Caki2 (cell line): ENCODE measurements around the gene RUBCN. TPM values are rescaled to one million over a fixed set of nuclear protein-coding genes. Genes with fewer than 3 reads are reported as not detected.
"Not testable (repeated sequence)": the region's sequence is repeated elsewhere in the genome, so short reads cannot be mapped to it uniquely, and the experiment has no call there.

Source experiments
- DNase-seq: peaks from one replicate; pipeline ENCODE4 v3.0.0-alpha.2; 2015; ENCODE audit warnings: low read depth
- in situ Hi-C: cut with HindIII; loops from 2 replicates; pipeline ENCODE4 v1.10.0; 2016; ENCODE audit warnings: low sequenced_read_pairs, low pct_unique_long_range_greater_than_20kb, mixed read lengths
- total RNA-seq: library from RNA; depleted of rRNA; stranded (reverse); fragments of >200 nt; shearing (Covaris generic); gene quantifications from 2 replicates; pipeline ENCODE4 v1.2.3, GENCODE V29; 2014; ENCODE audit warnings: low replicate concordance

The RUBCN gene
- total RNA-seq, 1 experiment from 2014 or later, result 7.9 TPM

DNA sequence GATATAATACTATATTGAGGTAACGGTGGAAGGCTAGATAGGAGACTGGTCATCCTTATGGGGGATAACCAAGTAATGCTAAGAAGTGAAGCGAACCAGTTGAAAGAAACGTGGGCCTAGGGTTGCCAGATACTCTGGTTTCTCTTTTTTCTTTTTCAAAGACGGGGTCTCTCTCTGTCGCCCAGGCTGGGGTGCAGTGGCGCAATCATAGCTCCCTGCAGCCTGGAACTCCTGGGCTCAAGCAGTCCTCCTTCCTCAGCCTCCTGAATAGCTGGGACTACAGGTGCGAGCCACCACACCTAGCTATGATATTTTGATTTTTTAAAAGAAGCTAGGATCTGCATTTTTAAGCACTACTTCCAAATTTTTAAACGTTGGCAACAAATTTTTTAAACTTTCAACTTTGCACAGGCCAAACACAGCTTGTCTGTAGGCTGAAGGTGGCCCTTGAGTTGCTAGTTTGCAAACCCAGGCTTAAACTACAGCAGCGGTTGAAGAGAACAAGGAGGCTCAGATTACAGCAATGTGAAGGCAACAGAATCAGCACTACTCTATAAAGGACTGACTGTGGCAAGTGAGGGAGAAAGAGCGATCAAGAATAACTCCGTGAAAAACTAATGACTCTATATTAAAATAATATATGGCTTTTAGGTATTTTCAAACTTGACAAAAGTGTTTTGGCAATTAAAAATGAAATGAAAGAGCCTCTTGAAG lies 1.2 kb upstream of the RUBCN start:
- DNase-seq, result no peak
- in situ Hi-C loops, result no loop called here

DNA sequence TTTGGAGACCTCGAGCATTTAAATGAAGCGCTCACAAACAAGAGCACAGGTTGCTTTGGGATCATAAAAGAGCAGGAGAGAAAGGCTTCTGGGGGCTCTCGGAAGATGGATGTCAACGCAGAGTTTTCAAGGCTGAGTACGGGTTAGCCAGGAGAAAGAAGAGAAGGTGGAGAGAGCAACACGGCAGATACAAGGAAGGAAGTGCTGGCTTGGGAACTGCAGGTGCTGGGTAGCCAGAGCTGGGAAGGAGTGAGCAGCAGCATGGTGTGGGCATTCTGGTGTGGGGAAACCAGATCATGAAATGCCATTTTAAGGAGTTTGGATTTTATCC lies 580 bp upstream of the RUBCN start:
- no peak for DNase-seq
- in situ Hi-C loops, result no loop called here

DNA sequence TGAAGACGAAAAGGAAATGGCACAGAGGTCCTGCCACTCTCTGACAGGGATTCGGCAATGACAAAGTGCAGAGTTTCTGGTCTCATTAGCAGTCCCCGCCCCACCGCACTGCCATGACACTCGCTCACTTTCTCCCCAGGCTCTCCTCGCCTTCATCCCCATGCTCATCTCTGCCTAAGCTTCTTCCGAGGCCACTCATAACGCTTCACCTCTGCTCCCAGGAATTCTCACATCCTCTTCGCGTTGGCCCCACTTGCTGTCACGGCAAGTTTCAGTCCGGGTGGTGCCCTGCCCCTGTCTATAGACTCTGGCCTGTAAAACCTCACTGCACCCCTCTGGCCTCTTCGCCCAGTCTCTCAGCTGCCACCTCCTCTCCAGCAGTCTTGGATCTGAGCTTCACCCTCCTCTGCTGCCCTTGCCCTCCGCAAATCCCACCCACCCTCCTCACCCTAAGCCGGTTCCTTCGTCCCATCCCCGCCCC lies 654 bp downstream of the RUBCN start:
- no peak for DNase-seq
- in situ Hi-C loops, result no loop called here

DNA sequence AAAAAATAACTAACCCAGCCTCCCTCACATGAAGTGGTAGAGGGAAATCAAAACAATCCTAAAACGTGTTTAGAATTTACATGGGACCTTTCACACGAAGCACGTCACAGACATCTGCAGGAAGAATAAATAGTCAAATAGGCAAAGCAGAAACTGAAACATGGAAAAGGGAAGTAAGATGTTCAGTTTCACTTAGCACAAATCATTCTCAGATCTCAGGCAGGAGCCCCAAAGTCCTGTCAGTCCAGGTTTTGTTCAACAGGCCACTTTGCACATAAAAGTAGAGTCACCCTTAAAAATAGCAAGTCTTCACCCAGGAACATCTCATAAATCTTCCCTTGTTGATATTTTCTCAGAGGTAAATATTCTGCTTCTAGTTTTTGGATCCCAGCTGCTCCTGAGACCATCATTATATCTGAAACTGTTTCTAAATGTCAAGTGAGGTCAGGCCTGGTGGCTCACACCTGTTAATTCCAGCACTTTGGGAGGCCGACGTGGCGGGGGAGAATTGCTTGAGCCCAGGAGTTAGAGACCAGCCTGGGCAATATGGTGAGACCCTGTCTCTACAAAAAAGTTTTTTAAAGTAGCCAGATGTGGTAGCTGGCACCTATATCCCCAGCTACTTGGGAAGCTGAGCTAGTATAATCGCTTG lies 1.9 kb downstream of the RUBCN start:
- DNase-seq, result no peak
- in situ Hi-C loops, result no loop called here

GRCh38 chr3:197733042-197733441 lies 3.7 kb downstream of the RUBCN start:
- in situ Hi-C loops, result no loop called here
- DNase-seq, result no peak

GRCh38 chr3:197731483-197731882 lies 5.2 kb downstream of the RUBCN start:
- in situ Hi-C loops, DNase-seq: not testable (repeated sequence)

GRCh38 chr3:197730770-197731169 lies 5.9 kb downstream of the RUBCN start:
- in situ Hi-C loops, DNase-seq: not testable (repeated sequence)

- no peak for DNase-seq
- in situ Hi-C loops, result no loop called here
Measured at GRCh38 chr3:197730200-197730599, 6.5 kb downstream of the RUBCN start.

DNA sequence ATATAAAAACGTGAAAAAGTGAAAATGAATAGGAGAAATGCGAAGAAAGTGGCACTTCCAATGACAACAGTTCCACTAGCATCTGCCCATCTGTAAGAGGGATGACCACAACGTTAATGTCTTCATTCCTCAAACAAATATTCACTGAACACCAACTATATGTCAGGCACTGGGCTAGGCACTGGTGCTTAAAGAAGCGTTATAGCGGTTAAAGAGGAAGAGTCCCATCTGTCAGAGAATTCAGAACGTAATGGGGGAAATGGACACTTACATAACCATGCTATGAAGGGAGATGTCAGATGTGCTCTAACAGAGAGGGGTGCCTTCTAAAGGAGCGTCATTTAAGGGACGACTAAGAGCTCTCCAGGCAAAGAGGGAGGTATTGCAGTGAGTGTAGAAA lies 8.2 kb downstream of the RUBCN start:
- in situ Hi-C loops, result no loop called here
- DNase-seq, result no peak

GRCh38 chr3:197727878-197728277 lies 8.8 kb downstream of the RUBCN start:
- in situ Hi-C loops, DNase-seq: not testable (repeated sequence)

- in situ Hi-C loops, result no loop called here
- DNase-seq, result no peak
Measured at GRCh38 chr3:197722734-197723133, 14.0 kb downstream of the RUBCN start.

GRCh38 chr3:197720694-197721093 lies 16.0 kb downstream of the RUBCN start:
- in situ Hi-C loops, result no loop called here
- DNase-seq, result no peak

GRCh38 chr3:197718891-197719290 lies 17.8 kb downstream of the RUBCN start:
- in situ Hi-C loops, result no loop called here
- peak; percentile 92 for DNase-seq

DNA sequence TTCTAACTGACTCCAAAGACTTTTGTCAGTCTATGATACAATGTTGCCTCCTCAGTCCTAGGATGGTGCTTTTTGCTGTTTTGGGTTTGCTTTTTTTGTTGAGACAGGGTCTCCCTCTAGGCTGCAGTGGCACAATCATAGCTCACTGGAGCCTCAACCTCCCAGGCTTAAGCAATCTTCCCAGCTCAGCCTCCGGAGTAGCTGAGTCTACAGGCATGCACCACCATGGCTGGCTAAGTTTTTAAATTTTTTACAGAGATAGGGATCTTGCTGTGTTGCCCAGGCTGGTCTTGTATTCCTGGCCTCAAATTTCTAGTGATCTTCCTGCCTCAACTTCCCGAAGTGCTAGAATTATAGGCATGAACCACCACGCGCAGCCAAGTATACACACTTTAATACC lies 22.5 kb downstream of the RUBCN start:
- DNase-seq, result no peak
- in situ Hi-C loops, result no loop called here

- peak; percentile 68 for DNase-seq
- in situ Hi-C loops, result no loop called here
Measured at GRCh38 chr3:197713477-197713822, 23.3 kb downstream of the RUBCN start.

- in situ Hi-C loops, result no loop called here
- peak; percentile 93 for DNase-seq
Measured at GRCh38 chr3:197711973-197712707, 24.6 kb downstream of the RUBCN start.

DNA sequence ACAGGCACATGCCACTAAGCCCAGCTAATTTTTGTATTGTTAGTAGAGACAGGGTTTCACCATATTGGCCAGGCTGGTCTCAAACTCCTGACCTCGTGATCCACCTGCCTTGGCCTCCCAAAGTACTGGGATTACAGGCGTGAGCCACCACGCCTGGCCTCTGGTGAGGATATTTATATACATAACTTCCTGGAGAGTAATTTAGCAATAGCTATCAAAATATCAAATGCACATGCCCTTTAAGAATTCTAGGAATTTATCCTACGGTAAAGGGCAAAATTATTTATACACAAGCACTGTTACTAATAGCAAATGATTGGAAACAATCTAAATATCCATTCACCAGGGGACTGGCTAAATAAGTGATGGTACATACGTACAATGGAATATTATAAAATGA lies 25.7 kb downstream of the RUBCN start:
- DNase-seq, in situ Hi-C loops: not testable (repeated sequence)

DNA sequence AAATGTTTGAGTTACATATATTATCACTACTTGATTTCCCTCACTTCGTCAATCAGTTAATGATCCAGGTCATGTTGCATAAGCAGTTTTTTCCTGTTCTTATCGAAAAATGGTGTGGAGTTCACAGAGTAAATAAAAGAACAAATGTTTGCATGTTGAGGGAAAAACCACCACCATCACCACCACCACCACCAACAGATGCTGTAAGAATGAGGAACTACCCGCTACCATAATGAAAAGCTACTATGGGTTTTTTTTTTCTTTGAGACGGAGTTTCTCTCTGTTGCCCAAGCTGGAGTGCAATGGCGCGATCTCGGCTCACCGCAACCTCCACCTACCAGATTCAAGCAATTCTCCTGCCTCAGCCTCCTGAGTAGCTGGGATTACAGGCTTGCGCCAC lies 27.6 kb downstream of the RUBCN start:
- in situ Hi-C loops, result no loop called here
- DNase-seq, result no peak

DNA sequence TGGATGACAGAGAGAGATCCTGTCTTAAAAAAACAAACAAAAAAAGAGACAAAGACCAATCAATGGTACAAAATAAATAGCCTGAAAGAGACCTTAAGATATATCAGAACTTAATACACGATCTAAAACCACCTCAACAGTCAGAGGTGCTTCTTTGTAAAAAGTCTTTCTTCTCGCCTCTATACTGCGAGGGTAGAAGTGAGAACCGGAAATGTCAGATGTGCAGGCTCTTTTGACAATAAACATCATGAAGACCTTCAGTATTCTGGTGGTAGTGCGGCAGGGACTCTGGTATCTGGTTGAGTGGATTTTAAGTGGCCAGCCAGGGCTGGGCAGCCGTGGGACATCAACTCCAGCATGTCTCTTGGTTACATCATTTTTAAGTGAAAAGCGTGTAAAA lies 30.0 kb downstream of the RUBCN start:
- in situ Hi-C loops, result no loop called here
- DNase-seq, result no peak
